Astrocyte of the hippocampus (primary cell): ENCODE measurements around the gene SHROOM3.
A peak's percentile ranks its signal among the peaks of the same experiment; 100 is the strongest.

ENCODE experiments used
- DNase-seq: peaks from one replicate; pipeline ENCODE4 v3.0.0; 2011; ENCODE audit warnings: low read depth, low spot score

SHROOM3 gene

DNA sequence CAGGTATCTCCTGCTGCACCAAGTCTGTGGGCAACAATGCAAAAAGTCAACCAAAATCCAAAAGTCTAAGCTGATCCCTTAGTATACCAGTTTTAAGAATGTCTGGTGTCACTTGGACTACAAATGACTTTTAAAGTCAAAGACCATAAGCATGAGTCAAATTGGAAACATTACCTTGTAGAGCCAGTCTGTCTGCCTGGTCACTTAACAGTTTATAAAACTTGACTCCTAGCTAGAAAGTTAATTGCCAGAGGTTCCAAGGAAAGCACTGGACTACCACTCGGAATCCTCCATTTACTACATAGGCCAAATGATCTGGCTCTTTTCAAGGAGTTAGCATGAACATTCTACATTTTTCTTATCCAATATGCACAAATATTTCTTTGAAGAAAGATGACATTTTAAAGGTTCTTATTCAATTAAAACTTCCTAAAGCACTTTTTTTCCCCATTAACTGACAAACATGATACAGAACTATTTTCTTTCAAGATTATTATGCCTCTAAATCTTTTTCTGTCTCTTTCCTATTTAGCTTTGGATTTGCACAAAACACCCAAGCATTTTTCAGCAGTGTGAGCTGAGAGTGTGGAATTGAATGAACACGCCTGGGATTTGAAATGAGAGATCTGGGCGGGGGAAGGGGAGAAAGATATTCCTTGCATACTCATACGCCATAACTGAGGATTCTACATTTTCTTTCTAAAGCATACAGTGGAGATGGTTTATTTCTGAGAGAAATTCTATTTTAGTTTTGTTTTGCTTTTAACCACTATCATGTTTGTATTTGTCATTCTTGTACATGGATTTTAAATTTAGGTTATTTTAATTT lies 188.4 kb downstream of the SHROOM3 start:
- peak; percentile 28 for DNase-seq

DNA sequence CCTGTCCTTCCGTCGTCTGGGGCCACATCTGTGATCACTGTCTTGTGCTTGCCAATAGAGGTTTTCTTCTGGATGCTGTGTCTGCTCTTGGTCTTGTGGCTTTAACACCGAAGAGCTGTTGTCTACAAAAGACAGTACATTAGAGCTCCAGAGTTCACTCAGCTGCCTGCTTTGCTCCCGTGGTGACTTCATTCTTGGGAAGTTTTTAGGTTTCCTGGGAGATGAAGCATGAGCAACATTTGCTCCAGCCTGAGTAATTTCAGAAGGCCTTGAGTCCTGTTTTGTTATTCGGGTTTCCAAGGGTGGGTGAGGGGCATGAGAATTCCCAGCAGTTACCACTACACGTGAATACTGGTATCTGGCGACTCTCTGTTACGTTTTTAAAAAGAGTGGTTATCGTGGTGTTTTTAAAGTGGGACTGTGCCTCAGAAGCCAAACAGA lies 189.2 kb downstream of the SHROOM3 start:
- DNase-seq = peak; percentile 96

DNA sequence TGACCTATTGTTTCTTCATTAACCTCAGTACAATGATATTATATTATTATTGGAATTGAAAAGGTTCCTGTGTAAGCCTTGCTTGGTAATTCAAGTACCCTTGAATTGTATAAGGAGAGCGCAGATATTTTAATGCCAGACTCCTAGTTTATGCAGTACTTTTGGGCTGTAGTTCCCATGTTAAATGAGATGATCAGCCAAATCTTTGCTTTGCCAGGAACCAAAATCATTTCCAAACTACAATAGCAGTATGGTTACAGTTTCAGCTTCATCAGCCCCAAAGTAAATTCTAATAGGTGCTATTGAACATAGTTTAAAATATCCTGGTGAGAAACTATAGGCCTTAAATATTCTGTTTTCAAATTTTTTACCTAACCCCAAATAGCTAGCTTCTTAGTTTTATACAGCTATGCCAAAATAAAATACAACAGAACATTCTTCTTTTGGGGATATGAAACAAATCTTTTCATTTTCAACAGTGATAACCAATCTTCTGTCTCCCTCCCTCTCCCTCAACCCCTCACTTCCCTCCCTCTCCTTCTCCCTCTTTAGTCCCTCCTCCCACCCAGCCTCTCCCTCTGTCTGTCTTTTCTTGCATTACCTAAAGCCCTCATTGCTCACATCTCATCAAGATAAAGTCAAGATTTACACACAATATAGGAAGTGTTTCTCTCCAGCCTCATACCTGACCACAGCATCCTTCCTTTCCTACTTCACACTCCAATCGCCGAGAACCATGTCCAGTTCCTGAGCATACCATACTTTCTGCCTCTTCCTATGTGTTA lies 190.1 kb downstream of the SHROOM3 start:
- no peak for DNase-seq

DNA sequence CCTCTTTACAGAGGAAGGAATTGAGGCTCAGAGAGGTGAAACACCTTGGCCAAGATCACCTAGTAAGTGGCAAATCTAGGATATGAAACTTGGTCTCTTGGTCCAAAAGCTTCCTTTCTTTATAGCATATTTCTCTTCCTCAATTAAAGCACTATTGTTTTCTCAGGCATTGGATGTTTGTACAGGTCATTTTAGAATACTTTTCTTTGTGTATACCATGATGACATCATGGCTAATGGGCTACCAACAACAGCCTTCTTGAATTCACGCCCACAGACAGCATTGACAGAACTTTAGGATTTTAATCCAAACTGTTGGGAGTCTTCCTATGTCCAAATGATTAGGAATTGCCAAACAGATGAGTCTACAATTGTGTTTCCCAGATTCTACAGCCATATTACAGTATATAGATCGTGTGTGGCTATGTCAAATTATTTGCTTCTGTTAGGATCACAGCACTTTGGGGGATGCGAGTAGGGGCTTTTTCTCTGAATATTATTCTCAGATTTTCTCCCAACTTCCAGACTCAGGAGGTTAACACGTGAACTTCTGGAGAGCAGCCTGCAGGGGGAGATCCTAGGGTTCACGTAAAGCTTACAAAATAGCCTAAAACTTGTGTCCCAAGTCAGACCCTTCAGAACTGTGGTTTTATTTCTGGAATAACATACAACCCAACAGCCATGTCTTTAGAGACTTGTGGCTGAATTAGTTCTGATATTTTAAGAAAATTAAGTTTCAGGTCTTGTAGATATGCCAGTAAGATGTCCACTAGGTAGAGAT lies 191.8 kb downstream of the SHROOM3 start:
- no peak for DNase-seq

DNA sequence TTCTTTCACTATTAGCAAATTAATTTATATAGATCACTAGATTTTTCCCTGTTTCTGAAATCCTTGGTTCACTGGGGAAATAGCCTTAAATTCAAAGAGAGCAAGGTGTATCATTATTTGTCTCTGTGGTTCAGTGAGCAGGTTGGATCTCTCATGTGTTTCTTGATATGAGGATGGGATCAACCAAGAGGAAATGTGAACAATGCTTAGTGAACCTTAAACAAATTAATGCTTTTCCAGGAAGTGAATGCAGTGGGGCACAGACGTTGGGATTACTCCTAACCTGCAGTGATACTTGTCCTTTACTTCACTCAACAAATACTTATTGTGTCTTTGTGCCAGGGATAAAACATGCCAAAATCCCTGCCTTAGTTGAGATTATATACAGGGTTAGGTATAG lies 193.2 kb downstream of the SHROOM3 start:
- DNase-seq = no peak

DNA sequence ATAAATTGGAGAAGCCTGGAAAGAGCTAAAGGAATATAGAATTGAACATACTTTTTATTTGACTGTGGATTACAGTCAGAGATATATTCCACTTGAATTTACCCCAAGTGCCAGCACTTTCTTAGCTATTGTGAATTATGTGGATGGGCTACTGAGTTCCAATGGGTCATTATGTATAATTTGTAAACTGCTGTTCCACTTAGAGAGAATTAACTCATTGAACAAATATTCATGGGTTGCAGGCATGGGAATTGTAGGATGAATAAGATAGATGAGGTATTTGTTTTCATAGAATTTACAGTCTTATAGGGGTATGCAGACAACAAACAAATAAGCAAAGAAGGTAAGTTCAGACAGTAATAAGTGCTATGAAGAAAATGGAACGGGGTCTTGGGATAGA lies 195.7 kb downstream of the SHROOM3 start:
- no peak for DNase-seq

DNA sequence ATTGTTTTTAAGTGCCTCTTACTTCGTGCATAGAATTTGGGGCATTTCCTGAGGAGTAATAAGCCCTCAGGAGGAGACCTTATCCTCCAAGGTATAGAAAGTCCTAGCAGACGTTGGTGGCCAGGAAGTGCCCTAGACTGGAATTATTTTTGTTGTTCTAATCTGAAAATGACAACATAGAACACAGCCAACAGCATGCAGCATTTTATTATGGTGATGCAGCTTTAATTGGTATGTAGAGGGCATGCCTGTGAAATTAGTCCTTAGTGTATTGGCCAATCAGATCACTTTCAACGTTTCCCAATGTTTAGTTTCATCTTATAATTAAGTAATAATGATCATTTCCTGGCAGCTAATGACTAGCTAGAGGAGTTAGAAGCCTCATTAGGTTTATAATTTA lies 199.2 kb downstream of the SHROOM3 start:
- peak; percentile 72 for DNase-seq

DNA sequence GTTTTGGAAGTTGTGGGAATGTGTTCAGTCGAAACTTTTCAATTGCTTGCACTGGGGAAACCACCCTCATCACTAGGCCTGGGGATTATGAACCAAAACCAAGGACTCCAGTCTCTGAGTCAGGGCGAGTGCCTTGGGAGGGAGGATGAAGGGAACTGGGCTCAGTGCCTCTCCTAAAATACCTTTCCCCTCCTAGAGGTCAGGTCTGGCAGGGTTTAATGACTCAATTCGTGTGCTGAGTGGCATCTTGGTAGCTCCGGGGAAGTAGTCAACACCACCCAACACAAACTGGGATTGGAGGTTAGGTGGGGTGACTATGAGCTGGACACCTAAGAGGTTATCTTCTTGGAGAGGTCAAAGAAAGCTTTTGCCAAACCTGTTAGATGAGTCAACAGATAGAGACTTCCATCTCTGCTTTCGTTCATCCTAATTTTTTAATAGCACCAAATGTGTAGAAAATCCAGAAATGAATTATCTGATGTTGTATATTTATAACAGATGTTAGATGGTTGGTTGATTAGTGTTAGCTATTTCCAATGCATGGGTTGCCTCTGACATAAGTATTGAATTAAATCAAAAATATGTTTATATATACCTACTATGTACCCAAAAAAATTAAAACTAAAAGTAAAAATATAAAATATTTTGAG lies 202.8 kb downstream of the SHROOM3 start:
- no peak for DNase-seq

DNA sequence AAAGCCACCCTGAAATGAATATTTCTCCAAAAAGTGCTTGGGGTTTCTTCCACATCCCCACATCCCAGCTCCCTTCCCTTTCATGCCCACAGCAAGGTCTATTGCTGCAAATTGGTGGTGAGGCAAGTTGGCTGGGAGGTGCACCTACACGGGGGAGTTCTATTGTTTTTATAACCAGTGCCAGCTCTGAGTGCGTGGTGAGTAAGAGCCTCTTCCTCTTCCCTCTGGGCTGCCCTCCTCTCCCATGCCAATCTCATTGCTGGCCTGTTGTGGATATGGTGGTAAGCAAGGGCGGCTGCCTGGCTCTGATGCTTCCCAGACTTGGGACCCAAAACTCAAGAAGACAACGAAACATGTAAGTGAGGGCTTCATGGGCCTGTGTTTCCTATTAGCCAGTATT lies 204.3 kb downstream of the SHROOM3 start:
- no peak for DNase-seq

DNA sequence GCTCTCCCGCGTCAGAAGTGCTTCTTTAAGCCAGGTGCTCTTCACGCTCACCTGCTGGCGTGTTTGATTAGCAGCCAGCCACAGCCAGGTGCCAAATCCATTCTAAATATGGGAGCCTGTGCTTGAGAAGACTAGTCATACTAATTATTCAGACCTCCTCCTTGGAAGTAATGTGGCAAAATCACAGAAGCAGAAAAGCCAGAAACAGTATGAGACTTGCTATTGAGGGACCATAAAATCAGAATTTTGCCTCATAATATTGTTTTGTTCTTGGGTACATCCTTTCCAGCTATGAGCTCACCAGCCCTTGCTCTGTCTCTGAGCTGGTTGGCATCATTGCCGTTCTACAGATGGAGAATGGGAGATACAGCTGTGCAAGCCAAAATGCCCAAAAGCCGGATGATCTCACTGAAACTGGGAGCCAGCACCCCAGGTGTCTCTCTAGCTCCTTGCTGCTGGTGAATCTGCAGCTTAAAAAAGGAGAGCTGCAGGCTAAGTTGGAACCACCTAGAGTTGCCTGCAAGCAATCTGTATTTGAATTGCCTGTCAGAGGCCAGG lies 205.4 kb downstream of the SHROOM3 start:
- no peak for DNase-seq

DNA sequence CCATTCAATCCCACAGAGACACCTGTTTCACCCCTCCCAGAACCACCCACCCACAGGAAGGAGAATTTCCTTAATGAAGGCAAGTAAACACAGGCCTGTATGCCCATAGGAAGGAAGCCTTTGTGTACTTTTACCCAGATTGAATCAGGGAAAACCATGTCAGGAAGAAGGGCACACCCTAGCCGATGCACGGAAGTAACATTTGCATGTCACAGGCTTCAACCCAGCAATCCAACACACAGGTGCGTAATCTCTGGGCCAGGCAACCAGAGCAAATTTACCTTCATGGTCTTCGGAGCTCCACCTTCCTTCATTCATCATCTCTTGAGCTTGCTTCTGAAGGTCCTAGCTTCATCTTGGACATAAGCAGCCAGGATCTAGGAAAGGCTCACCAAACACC lies 206.3 kb downstream of the SHROOM3 start:
- no peak for DNase-seq

DNA sequence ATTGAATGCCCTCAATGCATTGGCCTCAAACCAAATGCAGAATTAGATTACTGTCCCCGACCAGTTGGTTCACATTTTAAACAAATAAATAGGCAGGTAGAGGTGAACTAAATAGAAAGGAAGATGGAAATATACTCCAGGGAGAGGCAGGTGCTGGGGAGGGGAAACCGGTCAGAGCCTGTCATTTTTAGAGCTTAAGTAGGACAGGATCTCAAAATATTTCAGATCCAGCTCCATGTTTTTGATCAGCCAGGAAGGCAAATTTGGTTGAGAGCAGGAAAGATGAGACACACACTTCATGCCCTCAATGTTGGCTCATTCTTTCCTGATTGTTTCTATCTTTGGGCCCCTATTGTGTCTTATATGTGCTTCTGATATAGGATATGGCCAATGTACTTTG lies 206.7 kb downstream of the SHROOM3 start:
- DNase-seq = no peak

DNA sequence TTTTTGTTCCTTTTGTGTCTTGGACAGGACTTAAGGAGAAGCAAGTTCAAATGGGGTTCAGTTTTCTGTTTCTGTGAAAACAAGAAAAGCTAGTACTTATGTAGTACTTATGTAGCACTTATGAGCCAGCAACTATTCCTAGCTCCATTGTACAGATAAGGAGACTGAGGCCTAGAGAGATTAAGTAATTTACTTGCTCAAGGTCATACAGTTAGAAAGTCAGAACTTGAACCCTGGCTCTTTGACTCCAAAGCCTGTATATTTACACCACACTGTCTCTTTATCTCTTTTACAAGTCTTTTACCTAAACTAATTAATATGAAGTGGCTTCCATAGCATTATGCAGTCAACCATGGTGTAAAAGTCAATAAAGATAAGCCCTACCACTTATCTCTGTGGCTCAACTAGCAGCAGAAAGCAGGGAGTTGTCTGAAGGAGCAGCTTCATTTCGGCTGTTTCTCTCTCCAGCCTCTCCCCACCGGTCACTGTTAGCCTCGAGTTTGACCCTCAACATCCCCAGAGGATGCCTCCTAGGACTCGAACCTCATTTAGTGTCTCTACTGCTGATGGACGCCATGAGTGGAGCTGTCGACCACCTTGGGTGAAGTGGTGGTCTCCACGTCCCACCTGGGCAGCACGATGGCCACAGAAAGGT lies 209.9 kb downstream of the SHROOM3 start:
- DNase-seq = no peak

DNA sequence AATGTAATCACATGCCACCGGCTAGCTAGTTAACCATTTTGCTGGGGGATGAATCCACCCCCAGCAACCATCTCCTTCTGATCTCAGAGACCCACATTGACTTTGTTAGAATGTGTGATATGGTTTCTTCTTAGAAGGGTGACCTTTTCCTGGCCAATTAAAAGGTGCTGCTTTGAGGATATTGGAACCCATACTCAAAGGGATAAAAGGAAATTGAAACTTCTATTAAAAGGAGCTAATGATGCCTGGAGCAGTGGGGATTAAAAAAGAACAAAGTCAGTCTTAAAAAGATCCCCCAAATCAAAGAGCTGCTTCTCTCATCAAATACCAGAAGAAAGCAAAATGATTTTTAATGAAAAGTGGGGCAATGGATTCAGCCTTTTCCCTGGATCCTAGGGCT lies 214.1 kb downstream of the SHROOM3 start:
- no peak for DNase-seq

DNA sequence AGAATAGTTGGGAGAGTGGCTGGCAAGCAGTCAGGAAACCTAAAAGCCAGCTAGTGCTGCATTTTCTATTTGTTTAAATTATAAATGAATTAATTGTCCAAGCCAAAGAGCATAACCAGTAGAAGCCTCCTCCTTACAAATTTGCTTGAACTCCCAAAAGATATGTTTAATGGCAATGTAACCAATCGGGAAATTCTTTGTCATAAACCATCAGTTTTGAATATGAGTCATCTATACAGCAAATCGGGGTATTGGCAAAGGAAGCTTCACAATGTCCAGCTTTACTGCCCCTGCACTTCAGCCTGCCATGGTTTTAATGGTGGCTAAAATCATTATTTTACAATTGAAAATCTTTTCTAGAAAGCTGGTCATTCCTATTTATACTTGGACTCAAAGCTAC lies 216.6 kb downstream of the SHROOM3 start:
- no peak for DNase-seq

DNA sequence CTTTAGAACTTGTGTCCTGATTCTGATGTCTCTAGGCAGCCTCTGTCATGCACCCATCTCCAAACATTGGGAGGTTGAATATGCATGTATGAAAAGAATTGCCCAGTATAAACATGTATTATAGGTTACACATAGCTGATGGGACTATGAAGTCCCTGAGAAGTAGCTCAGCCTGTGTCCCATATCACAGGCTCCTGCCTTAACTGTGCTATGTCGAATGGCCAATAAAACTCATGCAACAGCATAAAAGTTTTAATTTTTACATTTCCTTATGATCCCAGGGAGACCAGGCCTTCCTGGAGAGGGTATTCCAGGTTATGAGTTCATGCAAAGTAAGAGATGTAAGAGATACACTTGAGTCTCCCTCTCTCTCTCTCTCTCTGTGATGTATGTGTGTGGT lies 217.4 kb downstream of the SHROOM3 start:
- DNase-seq = no peak

DNA sequence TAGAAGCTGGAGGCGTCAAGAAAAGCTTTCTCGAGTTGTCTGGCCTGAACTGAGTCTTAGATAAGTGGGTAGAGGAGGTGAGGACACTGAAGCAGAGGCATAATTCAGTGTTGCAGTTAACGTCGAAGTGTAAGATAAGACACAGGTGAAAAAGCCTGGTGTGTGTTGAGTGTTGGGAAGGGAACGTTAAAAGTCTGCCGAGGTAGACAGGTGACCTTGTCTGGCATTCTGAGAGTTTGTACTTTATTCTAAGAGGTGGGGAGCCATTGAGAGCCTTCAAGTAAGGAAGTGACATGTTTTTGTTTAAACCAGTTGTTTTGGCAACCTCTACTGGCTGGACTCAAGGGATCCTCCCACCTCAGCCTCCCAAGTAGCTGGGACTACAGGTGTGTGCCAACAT lies 219.1 kb downstream of the SHROOM3 start:
- DNase-seq = no peak

DNA sequence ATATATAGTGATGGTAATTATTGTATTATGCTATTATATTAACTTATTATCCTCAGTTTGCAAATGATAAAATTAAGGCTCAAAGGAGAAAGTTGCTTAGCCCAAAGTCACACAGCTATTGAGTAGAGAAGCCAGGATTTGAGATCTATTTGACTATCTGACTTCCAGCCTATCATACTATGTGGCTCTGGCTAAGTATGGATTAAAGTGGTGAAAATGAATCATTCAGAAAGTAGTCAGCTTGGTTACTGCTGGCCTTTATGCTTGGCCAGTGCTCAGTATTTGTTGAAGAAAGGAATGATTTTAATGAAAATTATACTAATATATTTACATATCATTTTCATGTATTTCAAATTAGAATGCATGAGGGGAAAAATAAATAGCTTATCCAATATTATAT lies 219.8 kb downstream of the SHROOM3 start:
- DNase-seq = no peak

DNA sequence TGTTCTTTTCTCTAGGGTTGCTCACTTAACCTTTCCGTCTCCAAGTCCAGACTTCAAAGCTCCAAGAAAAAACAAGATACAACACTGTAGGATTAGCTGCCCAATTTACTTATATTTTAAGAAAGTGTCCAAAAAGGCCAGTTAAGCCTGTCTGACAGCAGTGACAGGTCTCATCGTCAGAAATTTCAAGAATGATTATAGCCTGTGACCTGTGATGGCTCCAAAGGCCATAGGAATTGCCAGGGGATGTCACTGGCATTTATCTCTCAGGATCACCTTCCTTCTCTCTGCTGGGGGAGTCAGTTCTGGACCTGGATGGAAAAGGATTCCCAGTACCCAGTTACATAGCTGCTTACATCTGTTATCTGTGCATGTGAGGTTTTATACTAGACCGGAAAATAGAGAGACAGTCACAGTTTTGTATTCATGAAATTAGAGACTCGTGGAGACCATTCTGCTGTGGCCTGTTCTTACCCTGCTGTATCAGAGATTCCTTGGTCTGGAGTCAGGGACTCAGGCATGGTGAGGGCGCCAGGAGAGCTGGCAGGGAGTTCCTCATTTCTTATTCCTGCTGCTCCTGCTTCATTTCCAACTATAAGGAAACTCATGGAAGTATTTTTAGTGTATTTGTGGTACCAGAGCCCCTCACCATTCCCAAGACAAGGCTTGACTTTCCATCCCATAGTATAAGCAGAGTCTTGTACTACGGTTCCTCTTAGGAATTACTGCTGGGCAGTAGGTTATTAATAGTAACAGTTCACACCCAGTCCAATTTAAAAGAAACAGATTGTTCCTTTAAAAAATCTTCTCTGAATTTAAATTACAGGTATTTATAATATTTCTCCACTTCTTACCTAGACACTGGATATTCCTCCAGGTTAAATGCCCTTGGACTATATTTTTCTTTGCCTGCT lies 220.8 kb downstream of the SHROOM3 start:
- no peak for DNase-seq

DNA sequence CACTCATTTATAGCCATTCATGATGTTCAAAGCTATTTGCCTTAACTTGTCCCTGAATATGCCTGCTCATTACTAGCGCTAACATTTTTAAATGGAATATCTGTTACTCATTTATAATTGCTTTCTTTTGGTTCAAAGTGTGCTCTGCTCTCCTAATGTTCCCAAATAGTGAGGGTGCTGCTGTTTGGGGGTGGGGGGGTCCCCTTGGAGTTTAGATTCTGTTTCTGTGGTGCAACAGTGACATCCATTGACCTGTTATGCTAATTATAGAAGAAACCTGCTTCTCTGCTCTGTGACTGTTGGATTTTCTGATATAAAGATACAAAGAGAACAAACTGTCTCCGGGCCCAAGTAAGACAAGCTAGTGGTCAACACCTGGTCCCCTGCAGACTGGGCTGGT lies 222.4 kb downstream of the SHROOM3 start:
- no peak for DNase-seq
